ENCODE results near the gene SIM2. TPM values are rescaled to one million over a fixed set of nuclear protein-coding genes. Genes with fewer than 3 reads are reported as not detected.

Gene SIM2
- total RNA-seq, 4 donors from 2014 or later = 0.47 to 2.3 TPM; not detected in 2

- 31 to 40% methylated on average over 9 to 21 of the region's 30 CpGs for WGBS, 2 donors (ENCODE audit: low coverage in 1 of 2)
- no peak for ATAC-seq
These were observed 45.8 kb downstream of the SIM2 start for GRCh38 chr21:36744560-36745231.

GRCh38 chr21:36745459-36745858, 46.5 kb downstream of the SIM2 start:
- peaks cover 54% of the 10 kb centered on the region for H3K27me3 ChIP-seq
- H3K9me3 ChIP-seq = no peaks in the 10 kb centered on the region
- ATAC-seq = no peak
- no peak overlapping the region for H3K4me3 ChIP-seq
- WGBS, 2 donors (ENCODE audit: low coverage in 1 of 2) = 60 to 79% methylated on average over 1 to 4 of the region's 5 CpGs
- H3K36me3 ChIP-seq = no peaks in the 10 kb centered on the region
- H3K27ac ChIP-seq = no peak overlapping the region
- H3K4me1 ChIP-seq = peaks cover 0 to 25% (median 0%) of the 10 kb centered on the region in 3 donors
- no peak for TF ChIP-seq POLR2A (IDR thresholded peaks at IDR 0.05)
- no peak for TF ChIP-seq EP300 (IDR thresholded peaks at IDR 0.05)
- no peak for TF ChIP-seq CTCF (IDR thresholded peaks at IDR 0.05)
- no peak for TF ChIP-seq POLR2AphosphoS5 (IDR thresholded peaks at IDR 0.05)

More at GRCh38 chr21:36744560-36745231, 45.8 kb downstream of the SIM2 start:
- Histone ChIP-seq H3K36me3 (no peaks in the 10 kb centered on the region), H3K4me3 (no peak overlapping the region), H3K4me1 (peaks cover 0 to 25% (median 0%) of the 10 kb centered on the region in 3 donors), H3K27ac (no peak overlapping the region), H3K9me3 (no peaks in the 10 kb centered on the region), H3K27me3 (peaks cover 54% of the 10 kb centered on the region)
- no peak for TF ChIP-seq EP300 (IDR thresholded peaks at IDR 0.05)
- no peak for TF ChIP-seq POLR2A (IDR thresholded peaks at IDR 0.05)
- no peak for TF ChIP-seq POLR2AphosphoS5 (IDR thresholded peaks at IDR 0.05)
- no peak for TF ChIP-seq CTCF (IDR thresholded peaks at IDR 0.05)

GRCh38 chr21:36747041-36747814, 48.3 kb downstream of the SIM2 start:
- peak overlapping the region in 1 of 2 donors; percentile 47 for H3K4me3 ChIP-seq
- ATAC-seq = no peak
- H3K9me3 ChIP-seq = no peaks in the 10 kb centered on the region
- 45 to 58% methylated on average over 9 to 11 of the region's 62 CpGs for WGBS, 2 donors (ENCODE audit: low coverage in 1 of 2)
- H3K36me3 ChIP-seq = peaks cover 0 to 8% of the 10 kb centered on the region in 2 donors
- H3K4me1 ChIP-seq = peaks cover 0 to 25% (median 0%) of the 10 kb centered on the region in 3 donors
- H3K27ac ChIP-seq = no peak overlapping the region
- TF ChIP-seq EP300 (IDR thresholded peaks at IDR 0.05) (no peak), POLR2A (IDR thresholded peaks at IDR 0.05) (no peak), CTCF (IDR thresholded peaks at IDR 0.05) (no peak), POLR2AphosphoS5 (IDR thresholded peaks at IDR 0.05) (no peak)
- H3K27me3 ChIP-seq = peaks cover 54% of the 10 kb centered on the region

GRCh38 chr21:36747815-36748383, 49.0 kb downstream of the SIM2 start:
- H3K36me3 ChIP-seq = peaks cover 0 to 12% of the 10 kb centered on the region in 2 donors
- no peaks in the 10 kb centered on the region for H3K9me3 ChIP-seq
- H3K4me3 ChIP-seq = peak overlapping the region in 1 of 2 donors; percentile 47
- ATAC-seq = peak; percentile 60
- peak overlapping the region in 1 of 4 donors; percentile 54 for H3K27ac ChIP-seq
- WGBS, 2 donors (ENCODE audit: low coverage in 1 of 2) = 8% methylated on average over 12 of the region's 80 CpGs; no CpG with 5 or more reads in 1 of the 2 donors
- TF ChIP-seq POLR2A (IDR thresholded peaks at IDR 0.05) (no peak), EP300 (IDR thresholded peaks at IDR 0.05) (no peak)
- peaks cover 48% of the 10 kb centered on the region for H3K27me3 ChIP-seq
- H3K4me1 ChIP-seq = peaks cover 0 to 25% (median 0%) of the 10 kb centered on the region in 3 donors

- Histone ChIP-seq H3K4me3 (no peak overlapping the region), H3K27ac (peak overlapping the region in 1 of 4 donors; percentile 50), H3K27me3 (peaks cover 30% of the 10 kb centered on the region), H3K36me3 (peaks cover 0 to 28% of the 10 kb centered on the region in 2 donors), H3K9me3 (no peaks in the 10 kb centered on the region), H3K4me1 (peaks cover 0 to 16% (median 0%) of the 10 kb centered on the region in 3 donors)
- TF ChIP-seq POLR2A (IDR thresholded peaks at IDR 0.05) (no peak), POLR2AphosphoS5 (IDR thresholded peaks at IDR 0.05) (no peak), EP300 (IDR thresholded peaks at IDR 0.05) (no peak), CTCF (IDR thresholded peaks at IDR 0.05) (no peak)
- ATAC-seq = peak; percentile 58
- 41 to 55% methylated on average over 11 to 14 of the region's 14 CpGs for WGBS, 2 donors (ENCODE audit: low coverage in 1 of 2)
These were observed 51.1 kb downstream of the SIM2 start for GRCh38 chr21:36749935-36750575.

Data from gastroesophageal sphincter (tissue), 4 donors.